COLO668 (cell line): ENCODE results near the gene DNMT3A.

Source experiments
- DNase-seq: peaks from one replicate; lab custom pipeline; 2025; ENCODE audit not compliant: unreplicated experiment; lab: John Stamatoyannopoulos, UW

Gene DNMT3A

DNA sequence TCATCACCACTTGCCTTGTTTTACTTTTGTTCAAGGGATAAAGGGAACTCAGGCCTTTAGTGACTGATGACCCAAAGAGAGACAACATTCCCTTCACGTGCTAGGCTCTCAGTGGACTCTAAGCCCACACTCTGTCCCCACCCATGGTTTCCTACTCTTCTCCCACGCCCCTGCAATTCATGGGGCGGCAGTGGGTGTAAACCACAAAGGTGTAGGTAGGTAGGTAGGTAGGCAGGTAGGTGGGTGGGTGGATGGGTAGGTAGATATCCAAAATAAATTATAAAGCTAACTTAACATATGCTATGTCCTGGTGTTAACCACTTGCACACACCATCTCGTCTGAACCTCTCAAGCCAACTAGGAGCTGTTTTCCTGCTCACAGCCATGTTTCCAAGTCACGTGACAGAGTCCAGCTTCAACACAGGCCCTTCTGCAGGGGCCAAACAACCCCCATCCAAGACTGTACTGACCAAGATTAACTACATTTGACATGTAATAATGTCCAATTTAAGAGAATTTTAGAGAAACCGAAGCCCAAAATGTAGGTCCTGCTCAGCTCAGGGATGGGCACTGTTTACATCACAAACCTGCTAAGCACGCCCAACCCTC is 33.7 kb downstream of the DNMT3A start:
- DNase-seq, result no peak

DNA sequence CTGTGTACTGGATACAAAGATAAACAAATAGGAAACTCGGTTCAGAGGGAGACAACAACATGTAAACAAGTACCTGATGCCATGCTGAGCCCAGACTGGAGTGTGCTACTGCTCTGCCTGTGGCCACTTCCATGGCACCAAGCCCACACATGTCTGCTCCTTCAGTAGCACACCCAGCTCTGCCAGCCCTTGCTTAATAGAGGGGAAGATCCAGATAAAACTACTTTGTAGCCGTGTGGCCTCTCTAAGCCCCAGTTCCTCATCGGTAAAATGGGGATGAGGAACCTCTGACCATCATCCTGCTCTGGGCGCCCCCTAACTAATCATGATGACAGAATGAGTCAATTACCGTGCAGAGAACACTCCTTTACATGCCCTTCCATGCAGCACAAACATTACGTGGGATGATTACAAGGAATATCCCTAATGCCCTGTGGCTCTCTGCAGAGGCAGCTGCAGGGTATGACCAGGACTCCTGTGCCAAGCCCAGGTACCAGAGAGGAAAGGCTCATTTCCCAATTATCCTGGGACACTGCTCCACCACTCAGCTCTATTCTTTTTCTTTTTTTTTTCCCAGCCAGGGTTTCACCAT is 34.9 kb downstream of the DNMT3A start:
- no peak for DNase-seq

DNA sequence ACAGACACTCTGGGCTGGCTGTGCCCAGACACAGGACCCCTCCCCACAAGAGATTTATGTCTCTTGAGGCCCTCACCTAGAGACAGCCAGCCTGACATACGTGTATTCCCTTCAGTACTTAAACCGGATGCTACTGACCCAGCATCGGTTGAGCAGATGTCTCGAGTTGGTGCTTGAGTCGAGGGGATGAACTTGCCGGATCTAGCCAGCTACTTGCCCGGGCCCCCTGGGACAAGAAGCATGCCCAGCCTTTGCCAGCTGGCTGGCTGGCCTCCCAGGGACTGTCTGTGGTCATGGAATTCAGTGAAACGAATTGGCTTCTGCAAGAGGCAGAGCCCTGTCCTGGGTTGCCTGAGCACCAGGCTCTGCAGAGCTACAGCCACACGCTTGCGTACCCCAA is 36.0 kb downstream of the DNMT3A start:
- DNase-seq, result no peak

DNA sequence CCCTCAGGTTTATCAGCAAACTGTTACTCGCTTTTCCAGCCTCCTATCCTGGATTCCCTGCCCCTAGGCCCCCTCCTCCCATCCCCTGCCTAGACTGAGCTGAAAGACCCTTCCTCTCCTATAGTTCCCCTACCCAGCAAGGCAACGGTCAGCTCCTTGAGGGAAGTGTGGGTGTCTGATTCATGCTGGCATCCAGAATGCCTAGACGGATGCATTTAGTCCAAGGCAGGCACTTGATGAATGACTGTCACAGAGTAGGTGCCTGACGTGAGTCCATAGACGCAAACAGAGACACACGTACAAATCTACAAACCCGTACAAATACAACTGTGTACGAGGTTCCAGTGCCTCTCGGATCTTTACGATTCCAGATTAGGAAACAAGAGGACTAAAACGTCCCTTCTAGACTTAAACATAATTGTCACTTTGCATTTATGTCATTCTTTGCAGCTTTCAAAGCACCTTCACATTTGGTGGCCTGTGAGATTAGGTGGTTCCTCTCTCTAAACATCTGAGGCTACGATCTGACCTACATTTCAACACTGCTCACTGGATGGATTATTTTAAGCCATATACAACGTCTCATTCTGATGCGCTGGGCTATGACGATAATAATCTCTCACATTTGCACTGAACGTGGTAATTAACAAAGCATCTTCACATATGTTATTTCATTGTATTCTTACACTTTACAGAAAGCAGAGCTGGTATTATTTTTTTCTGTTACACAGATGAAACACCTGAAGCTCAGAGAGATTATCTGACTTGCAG is 36.7 kb downstream of the DNMT3A start:
- no peak for DNase-seq

DNA sequence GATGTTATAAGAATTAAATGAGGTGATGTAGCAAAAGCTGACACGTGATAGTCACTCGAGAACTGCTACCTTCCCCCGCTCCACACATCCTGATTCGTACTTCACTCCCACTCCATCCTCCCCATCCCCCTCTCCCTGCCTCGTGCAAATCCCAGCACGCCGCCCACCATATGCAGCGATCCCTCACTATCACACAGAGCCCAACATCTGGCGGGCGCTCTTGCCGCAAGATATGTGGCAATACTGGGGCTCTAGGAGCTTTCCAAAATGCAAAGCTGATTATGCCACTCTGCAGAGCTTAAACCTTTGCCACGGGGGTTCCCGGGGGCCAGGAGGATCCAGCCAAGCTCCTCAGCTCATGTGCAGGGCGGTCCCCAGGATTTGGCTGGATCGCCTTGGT is 37.4 kb downstream of the DNMT3A start:
- DNase-seq, result no peak

GRCh38 chr2:25303633-25304236 is 38.0 kb downstream of the DNMT3A start:
- DNase-seq, result no peak

GRCh38 chr2:25302758-25303375 is 38.9 kb downstream of the DNMT3A start:
- DNase-seq, result no peak

- no peak for DNase-seq
Observed at GRCh38 chr2:25301453-25302352, 40.0 kb downstream of the DNMT3A start.

DNA sequence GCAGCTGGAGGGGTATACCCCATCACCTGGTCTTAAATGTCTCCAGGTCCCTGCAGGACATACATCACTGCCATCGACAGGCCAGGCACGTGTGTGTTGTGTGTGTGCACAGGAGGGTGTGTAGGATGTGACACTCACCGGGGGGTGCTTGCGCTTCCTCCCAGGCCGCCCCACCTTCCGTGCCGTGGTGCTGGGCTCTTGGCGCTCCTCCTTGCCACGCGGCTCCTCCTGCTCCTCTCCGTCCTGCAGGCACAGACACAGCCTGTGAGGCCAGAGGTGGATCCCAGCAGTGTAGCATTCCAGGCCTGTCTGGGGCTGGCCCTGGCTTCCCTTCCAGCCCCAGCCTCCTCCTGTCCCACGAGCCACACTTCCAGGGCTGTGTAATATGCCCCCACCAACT is 41.7 kb downstream of the DNMT3A start:
- DNase-seq, result no peak

DNA sequence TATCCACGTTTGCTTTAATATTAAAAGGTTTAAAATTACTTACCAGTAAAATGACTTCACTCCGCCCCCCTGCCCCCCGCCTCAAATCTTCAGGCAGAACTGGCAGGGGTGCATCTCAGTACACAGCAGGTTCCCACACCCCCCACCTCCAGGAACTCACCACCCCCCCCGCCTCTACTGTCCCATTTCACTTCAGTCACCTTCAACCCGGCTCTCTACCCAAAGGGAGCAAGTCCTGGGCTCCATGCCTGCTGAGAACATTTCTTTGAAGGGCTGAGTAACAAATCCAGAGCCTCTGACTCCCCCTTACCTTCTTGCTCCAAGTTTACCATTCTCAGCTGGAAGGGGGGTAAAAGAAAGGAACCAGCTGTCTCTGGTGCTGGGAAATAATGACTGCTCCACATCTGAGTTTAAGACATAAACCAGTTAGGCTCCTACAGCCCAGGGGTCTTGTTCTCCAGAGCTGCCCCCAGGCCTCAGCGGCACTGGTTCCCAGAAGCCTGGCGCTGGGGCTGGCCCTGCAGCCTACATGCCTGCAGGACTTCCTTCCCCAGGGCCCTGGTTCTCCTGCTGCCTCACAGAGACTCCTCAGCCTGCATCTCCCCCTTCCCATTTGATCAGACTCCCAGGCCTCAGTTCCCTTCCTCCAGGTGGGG is 42.8 kb downstream of the DNMT3A start:
- no peak for DNase-seq

- DNase-seq, result no peak
Observed at GRCh38 chr2:25297738-25298137, 44.0 kb downstream of the DNMT3A start.

- no peak for DNase-seq
Observed at GRCh38 chr2:25295621-25296020, 46.1 kb downstream of the DNMT3A start.

GRCh38 chr2:25294573-25295462 is 46.9 kb downstream of the DNMT3A start:
- peak; percentile 68 for DNase-seq

GRCh38 chr2:25293958-25294562 is 47.7 kb downstream of the DNMT3A start:
- no peak for DNase-seq

- DNase-seq, result no peak
Observed at GRCh38 chr2:25293145-25293544, 48.6 kb downstream of the DNMT3A start.

- no peak for DNase-seq
Observed at GRCh38 chr2:25292408-25292807, 49.3 kb downstream of the DNMT3A start.

DNA sequence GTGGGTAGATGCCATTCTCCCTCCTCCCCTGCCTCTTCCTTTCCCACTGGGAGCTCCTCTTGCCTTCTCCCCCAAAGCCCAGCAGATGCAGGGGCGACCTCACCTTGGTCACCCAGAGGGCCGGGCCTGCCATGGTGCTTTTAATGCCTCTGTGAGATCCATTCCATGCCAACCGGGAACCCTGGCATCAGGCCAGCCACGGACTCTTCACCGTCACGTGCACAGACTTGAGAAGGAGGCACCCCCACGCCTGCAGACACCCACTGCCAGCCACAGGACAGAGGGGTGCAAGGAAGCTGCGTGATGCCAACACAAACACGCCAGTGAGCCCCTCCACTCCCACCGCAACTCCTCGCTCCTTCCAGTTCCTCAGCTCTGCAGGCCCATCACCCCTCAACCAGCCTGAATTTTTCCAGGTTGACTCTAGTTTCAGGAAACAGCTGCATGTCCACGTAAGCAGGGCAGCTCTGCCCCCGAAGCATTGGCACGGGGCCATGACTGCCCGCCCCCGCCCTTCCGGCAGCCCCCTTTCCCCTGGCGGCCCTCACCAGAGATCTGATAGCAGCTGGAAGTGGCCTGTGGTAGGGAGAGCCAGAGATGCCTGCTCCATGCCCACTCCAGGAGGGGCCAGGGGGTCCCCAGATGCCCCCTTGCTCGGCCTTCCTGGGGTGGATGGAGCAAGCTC is 50.8 kb downstream of the DNMT3A start:
- DNase-seq, result peak; percentile 33
